Stomach (tissue), 9 donors: Measurements from ENCODE around the gene LCE3B. TPM values are rescaled to one million over a fixed set of nuclear protein-coding genes. Genes with fewer than 3 reads are reported as not detected.

ENCODE experiments used
- DNase-seq, 2 donors: peaks; one replicate each; pipeline versions ENCODE4 v3.0.0 to v3.0.0-alpha.2; 2013 to 2019
- H3K27ac ChIP-seq, 5 donors: fragments of 200-600 bp in 4 of 5; sonication (generic) in 4 of 5; one replicate each; pipeline ENCODE4 v1.5.1; 2013 to 2019; ENCODE audit warnings: mild to moderate bottlenecking in 1 of 5, moderate library complexity in 1 of 5
- H3K27me3 ChIP-seq, 3 donors: fragments of 200-600 bp; sonication (generic); one replicate each; pipeline ENCODE4 v1.5.1; 2017 to 2019; ENCODE audit warnings: mixed run types in 1 of 3
- H3K36me3 ChIP-seq, 4 donors: fragments of 200-600 bp; sonication (generic); 1 replicate in 3 of 4; 2 replicates in 1 of 4; pipeline ENCODE4 v1.5.1; 2016 to 2019
- H3K4me1 ChIP-seq, 4 donors: fragments of 200-600 bp; sonication (generic); one replicate each; pipeline ENCODE4 v1.5.1; 2016 to 2019
- H3K4me3 ChIP-seq, 4 donors: fragments of 200-600 bp; sonication (generic) in 3 of 4; one replicate each; pipeline ENCODE4 v1.5.1; 2016 to 2019; ENCODE audit warnings: mild to moderate bottlenecking in 1 of 4
- H3K9me3 ChIP-seq, 4 donors: fragments of 200-600 bp; sonication (generic); one replicate each; pipeline ENCODE4 v1.5.1; 2016 to 2019
- EP300 ChIP-seq: sonication (generic); formaldehyde crosslinking; IDR thresholded peaks from one replicate; pipeline ENCODE4 v1.6.1; 2017; ENCODE audit warnings: antibody characterized with exemption
- POLR2A ChIP-seq, 4 donors: fragments of 450-650 bp; IDR thresholded peaks; one replicate each; pipeline ENCODE4 v1.6.1; 2016; ENCODE audit warnings: antibody characterized with exemption in 4 of 4, control low read depth in 2 of 4, mild to moderate bottlenecking in 1 of 4, moderate library complexity in 1 of 4
- POLR2AphosphoS5 ChIP-seq, 3 donors: sonication (generic); formaldehyde crosslinking; IDR thresholded peaks; one replicate each; pipeline ENCODE4 v1.6.1; 2016; ENCODE audit warnings: antibody characterized with exemption in 3 of 3
- WGBS, 5 donors: extraction: QIAGEN DNeasy Blood & Tissue Kit in 3 of 5; methylation state at CpG; one replicate each; pipeline versions ENCODE4 v1.1.5 to v1.1.7; 2013 to 2018; 5-methylcytosine and 5-hydroxymethylcytosine counted together
- intact Hi-C: fragments of 100-400 bp; cut with DNase I; formaldehyde crosslinking; loops from one replicate; pipeline ENCODE4 v1.15.1; 2023; ENCODE audit warnings: low total_unique reads
- polyA plus RNA-seq, 3 donors: library from polyadenylated mRNA; stranded (reverse); fragments of 200-250 nt; gene quantifications; one replicate each; pipeline ENCODE4 v1.2.3, GENCODE V29; 2013
- total RNA-seq, 5 donors: library from RNA; depleted of rRNA; stranded (reverse); fragments of >200 nt; gene quantifications; one replicate each; pipeline versions ENCODE4 v1.1.0 to v1.2.3, GENCODE V29; 2014 to 2016
- TF ChIP-seq, protein P1 (sequence below), 7 experiments: fragments of 450-650 bp in 4 of 7; fragments of 200-600 bp in 3 of 7; sonication (generic) in 3 of 7; IDR thresholded peaks; one replicate each; pipeline ENCODE4 v1.5.1; 2016 to 2019; ENCODE audit warnings: antibody characterized with exemption in 7 of 7, control low read depth in 2 of 7, mild to moderate bottlenecking in 1 of 7
- donor health status: healthy with polysubstance abuse.
- donor health status: Bipolar disorder and iron deficiency.
- donor health status: healthy.

LCE3B gene
- total and polyA plus RNA-seq, 8 donors = not detected

DNA sequence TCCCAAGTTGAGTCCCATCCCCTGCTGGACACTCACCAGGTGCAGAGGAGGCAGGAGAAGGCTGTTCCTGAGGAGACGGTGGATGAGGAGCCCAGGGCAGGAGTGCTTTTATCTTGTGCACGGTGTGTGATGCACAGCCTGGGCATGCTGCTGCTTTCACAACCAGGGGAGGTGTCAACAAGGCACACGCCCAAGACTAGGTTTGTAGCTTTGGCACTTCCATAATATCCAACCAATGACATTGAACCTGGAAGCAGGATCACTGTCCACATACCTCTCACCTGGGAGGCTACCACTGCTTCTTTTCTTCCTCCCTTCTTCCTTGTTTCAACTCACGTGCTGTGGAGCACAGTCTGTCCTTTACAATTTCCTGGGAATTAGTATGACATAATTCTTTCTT is 33.2 kb upstream of the LCE3B start, which contains the start of gene LCE3D:
LCE3D (minus strand) TSS at position 84 of the 400 bp plus-strand sequence. CDS start 580 bp downstream, outside the sequence.
- H3K4me3 ChIP-seq = no peak within 1 kb of the TSS
- H3K27me3 ChIP-seq = peaks cover 0 to 8% (median 0%) of the 10 kb centered on the region in 3 donors
- intact Hi-C loops = no loop called here
- no peaks in the 10 kb centered on the region for H3K9me3 ChIP-seq
- no peak within 1 kb of the TSS for H3K27ac ChIP-seq
- TF ChIP-seq, protein P1, sequence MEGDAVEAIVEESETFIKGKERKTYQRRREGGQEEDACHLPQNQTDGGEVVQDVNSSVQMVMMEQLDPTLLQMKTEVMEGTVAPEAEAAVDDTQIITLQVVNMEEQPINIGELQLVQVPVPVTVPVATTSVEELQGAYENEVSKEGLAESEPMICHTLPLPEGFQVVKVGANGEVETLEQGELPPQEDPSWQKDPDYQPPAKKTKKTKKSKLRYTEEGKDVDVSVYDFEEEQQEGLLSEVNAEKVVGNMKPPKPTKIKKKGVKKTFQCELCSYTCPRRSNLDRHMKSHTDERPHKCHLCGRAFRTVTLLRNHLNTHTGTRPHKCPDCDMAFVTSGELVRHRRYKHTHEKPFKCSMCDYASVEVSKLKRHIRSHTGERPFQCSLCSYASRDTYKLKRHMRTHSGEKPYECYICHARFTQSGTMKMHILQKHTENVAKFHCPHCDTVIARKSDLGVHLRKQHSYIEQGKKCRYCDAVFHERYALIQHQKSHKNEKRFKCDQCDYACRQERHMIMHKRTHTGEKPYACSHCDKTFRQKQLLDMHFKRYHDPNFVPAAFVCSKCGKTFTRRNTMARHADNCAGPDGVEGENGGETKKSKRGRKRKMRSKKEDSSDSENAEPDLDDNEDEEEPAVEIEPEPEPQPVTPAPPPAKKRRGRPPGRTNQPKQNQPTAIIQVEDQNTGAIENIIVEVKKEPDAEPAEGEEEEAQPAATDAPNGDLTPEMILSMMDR (IDR thresholded peaks at IDR 0.05) = no peak
- TF ChIP-seq EP300 = no peak
- no peak for TF ChIP-seq POLR2AphosphoS5 (IDR thresholded peaks at IDR 0.05)
- no peak for TF ChIP-seq POLR2A (IDR thresholded peaks at IDR 0.05)
- no peak for DNase-seq
- WGBS, 5 donors = 73 to 82% (median 75%) methylated on average over 4 of the region's 4 CpGs
- H3K36me3 ChIP-seq = no peaks in the 10 kb centered on the region
- H3K4me1 ChIP-seq = no peaks in the 10 kb centered on the region

- intact Hi-C loops = no loop called here
- Histone ChIP-seq H3K27ac (no peak overlapping the region), H3K9me3 (no peaks in the 10 kb centered on the region), H3K36me3 (no peaks in the 10 kb centered on the region), H3K4me3 (no peak overlapping the region), H3K27me3 (peaks cover 0 to 8% (median 0%) of the 10 kb centered on the region in 3 donors), H3K4me1 (no peaks in the 10 kb centered on the region)
- DNase-seq = no peak
- 54 to 84% (median 77%) methylated on average over 1 of the region's 1 CpG for WGBS, 5 donors
- TF ChIP-seq POLR2AphosphoS5 (IDR thresholded peaks at IDR 0.05) (no peak), POLR2A (IDR thresholded peaks at IDR 0.05) (no peak), EP300 (no peak)
- TF ChIP-seq, protein P1 (IDR thresholded peaks at IDR 0.05) = no peak
Observed at GRCh38 chr1:152582647-152583046, 31.0 kb upstream of the LCE3B start.

DNA sequence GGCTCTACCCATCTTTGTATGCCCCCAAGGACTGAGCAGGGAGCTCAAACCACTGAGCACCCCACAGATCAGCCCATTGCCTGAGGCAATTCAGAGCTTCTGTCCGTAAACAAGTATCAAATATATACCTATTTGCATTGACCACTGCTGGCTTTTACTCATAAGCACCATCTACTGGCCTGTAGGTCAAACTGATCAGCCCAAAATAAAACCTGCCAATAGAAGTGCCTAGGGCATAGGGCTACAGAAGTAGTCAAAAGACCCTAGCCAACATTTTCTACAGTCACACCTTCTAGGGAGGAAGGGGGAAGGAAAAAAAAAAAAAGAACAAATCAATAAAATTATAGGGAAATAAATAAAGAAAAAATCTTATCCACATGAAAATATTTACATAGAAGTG is 28.0 kb upstream of the LCE3B start:
- no peaks in the 10 kb centered on the region for H3K9me3 ChIP-seq
- no peaks in the 10 kb centered on the region for H3K4me1 ChIP-seq
- no peaks in the 10 kb centered on the region for H3K27me3 ChIP-seq
- DNase-seq = no peak
- WGBS, 5 donors = 38 to 56% (median 54%) methylated on average over 1 of the region's 1 CpG; no CpG with 5 or more reads in 2 of the 5 donors
- intact Hi-C loops = no loop called here
- H3K36me3 ChIP-seq = no peaks in the 10 kb centered on the region
- H3K4me3 ChIP-seq = no peak overlapping the region
- no peak overlapping the region for H3K27ac ChIP-seq
- TF ChIP-seq EP300 (no peak), POLR2A (IDR thresholded peaks at IDR 0.05) (no peak), POLR2AphosphoS5 (IDR thresholded peaks at IDR 0.05) (no peak)
- TF ChIP-seq, protein P1 (IDR thresholded peaks at IDR 0.05) = no peak

GRCh38 chr1:152596986-152597385 is 16.6 kb upstream of the LCE3B start:
- intact Hi-C loops = no loop called here
- TF ChIP-seq EP300 (no peak), POLR2A (IDR thresholded peaks at IDR 0.05) (no peak), POLR2AphosphoS5 (IDR thresholded peaks at IDR 0.05) (no peak)
- TF ChIP-seq, protein P1 (IDR thresholded peaks at IDR 0.05) = no peak

More at GRCh38 chr1:152596986-152597385, 16.6 kb upstream of the LCE3B start:
- Histone ChIP-seq H3K9me3 (peaks cover 0 to 11% (median 0%) of the 10 kb centered on the region in 4 donors), H3K27me3 (no peaks in the 10 kb centered on the region), H3K27ac (no peak overlapping the region), H3K36me3 (no peaks in the 10 kb centered on the region), H3K4me1 (no peaks in the 10 kb centered on the region), H3K4me3 (no peak overlapping the region)
- DNase-seq = no peak
- WGBS, 5 donors = 75 to 83% (median 82%) methylated on average over 1 to 2 of the region's 2 CpGs; no CpG with 5 or more reads in 2 of the 5 donors
